MCF 10A (cell line): ENCODE results near the gene CST7. TPM values are rescaled to one million over a fixed set of nuclear protein-coding genes. Genes with fewer than 3 reads are reported as not detected.

Experiments used
- BruUV-seq: library from RNA; stranded (reverse); fragments of 400-500 nt; replicated peaks from 2 replicates; lab custom pipeline; 2021; lab: Mats Ljungman, UMichigan
- CTCF ChIA-PET: fragments of 300-600 bp; sonication (Branson Sonifier 250); formaldehyde crosslinking; extraction: SDS; loops from one replicate; lab custom pipeline; 2021; ENCODE audit warnings: antibody characterized with exemption, inconsistent platforms; lab: Yijun Ruan, JAX
- POLR2A ChIA-PET: fragments of 300-600, 350-650 bp; sonication (Branson Sonifier 250); formaldehyde crosslinking; extraction: SDS; loops from one replicate; lab custom pipeline; 2020; ENCODE audit warnings: antibody characterized with exemption, inconsistent platforms; lab: Yijun Ruan, JAX
- DNase-seq: peaks from one replicate; pipeline ENCODE4 v3.0.0-alpha.2; 2018; ENCODE audit not compliant: unreplicated experiment
- H3K27ac Mint-ChIP-seq: one replicate; pipeline ENCODE4 v1.8.0; 2022; ENCODE audit warnings: mild to moderate bottlenecking, low read depth, mixed read lengths; ENCODE audit not compliant: unreplicated experiment
- H3K27me3 Mint-ChIP-seq: one replicate; pipeline ENCODE4 v1.8.0; 2022; ENCODE audit warnings: mixed read lengths; ENCODE audit not compliant: insufficient read depth, unreplicated experiment
- H3K36me3 Mint-ChIP-seq: one replicate; pipeline ENCODE4 v1.8.0; 2022; ENCODE audit warnings: mild to moderate bottlenecking, moderate library complexity, mixed read lengths; ENCODE audit not compliant: insufficient read depth, unreplicated experiment
- H3K4me1 Mint-ChIP-seq: one replicate; pipeline ENCODE4 v1.8.0; 2022; ENCODE audit warnings: mixed read lengths; ENCODE audit not compliant: insufficient read depth, unreplicated experiment
- H3K4me3 Mint-ChIP-seq: one replicate; pipeline ENCODE4 v1.8.0; 2022; ENCODE audit warnings: mild to moderate bottlenecking, moderate library complexity, mixed read lengths; ENCODE audit not compliant: unreplicated experiment
- H3K9me3 Mint-ChIP-seq: one replicate; pipeline ENCODE4 v1.8.0; 2022; ENCODE audit warnings: mixed read lengths; ENCODE audit not compliant: unreplicated experiment
- CTCF ChIP-seq: fragments of 200-600 bp; IDR thresholded peaks from one replicate; pipeline ENCODE4 v1.8.0; 2022; ENCODE audit warnings: antibody characterized with exemption, mild to moderate bottlenecking; ENCODE audit not compliant: unreplicated experiment
- intact Hi-C: fragments of 100-400 bp; cut with micrococcal nuclease; formaldehyde crosslinking; loops from 2 replicates; pipeline ENCODE4 v1.14.1; 2022
- total RNA-seq: library from RNA; stranded (reverse); gene quantifications from 2 replicates; pipeline ENCODE4 v1.2.3, GENCODE V29; 2022

Gene CST7
- total RNA-seq, 1 experiment from 2014 or later, result not detected

- Mint-ChIP-seq H3K27ac (no peak overlapping the region), H3K4me3 (no peak overlapping the region), H3K27me3 (peaks cover 10% of the 10 kb centered on the region), H3K9me3 (no peaks in the 10 kb centered on the region), H3K4me1 (no peaks in the 10 kb centered on the region), H3K36me3 (no peaks in the 10 kb centered on the region)
- BruUV-seq, result no TSS peak
- POLR2A ChIA-PET, result no interaction called here
- CTCF ChIA-PET, result interaction anchor here (1.8 kb wide), 1 partner anchor 21 kb away, joined by 5 read pairs; no protein-coding TSS in a partner anchor
- intact Hi-C loops, result no loop called here
- TF ChIP-seq CTCF, result no peak
- no peak for DNase-seq
Observed at GRCh38 chr20:24909861-24910260, 39.2 kb upstream of the CST7 start.

GRCh38 chr20:24910461-24910860, 38.6 kb upstream of the CST7 start:
- no peaks in the 10 kb centered on the region for H3K9me3 Mint-ChIP-seq
- H3K36me3 Mint-ChIP-seq, result no peaks in the 10 kb centered on the region
- no peak overlapping the region for H3K4me3 Mint-ChIP-seq
- H3K27ac Mint-ChIP-seq, result no peak overlapping the region
- H3K27me3 Mint-ChIP-seq, result peaks cover 10% of the 10 kb centered on the region
- TF ChIP-seq CTCF, result no peak
- ChIA-PET CTCF (interaction anchor here (0.6 to 1.8 kb wide), 5 partner anchors 9 to 973 kb away, joined by 3 to 5 read pairs (median 3); no protein-coding TSS in a partner anchor), POLR2A (no interaction called here)
- intact Hi-C loops, result no loop called here
- DNase-seq, result no peak
- H3K4me1 Mint-ChIP-seq, result no peaks in the 10 kb centered on the region
- no TSS peak for BruUV-seq

GRCh38 chr20:24911461-24911860, 37.6 kb upstream of the CST7 start:
- H3K4me3 Mint-ChIP-seq, result no peak overlapping the region
- no peak for DNase-seq
- no TSS peak for BruUV-seq
- TF ChIP-seq CTCF, result no peak
- H3K9me3 Mint-ChIP-seq, result no peaks in the 10 kb centered on the region
- peaks cover 10% of the 10 kb centered on the region for H3K27me3 Mint-ChIP-seq
- ChIA-PET POLR2A (no interaction called here), CTCF (interaction anchor here (1.2 to 1.8 kb wide), 2 partner anchors 19 to 974 kb away, joined by 3 to 5 read pairs; no protein-coding TSS in a partner anchor)
- H3K4me1 Mint-ChIP-seq, result no peaks in the 10 kb centered on the region
- no peaks in the 10 kb centered on the region for H3K36me3 Mint-ChIP-seq
- intact Hi-C loops, result no loop called here
- H3K27ac Mint-ChIP-seq, result no peak overlapping the region

GRCh38 chr20:24912397-24913075, 36.5 kb upstream of the CST7 start:
- CTCF ChIA-PET, result interaction anchor here (0.6 to 1.0 kb wide), 2 partner anchors 18 to 1030 kb away, joined by 3 to 5 read pairs; no protein-coding TSS in a partner anchor

More at GRCh38 chr20:24912397-24913075, 36.5 kb upstream of the CST7 start:
- Mint-ChIP-seq H3K27ac (no peak overlapping the region), H3K36me3 (no peaks in the 10 kb centered on the region), H3K4me3 (no peak overlapping the region), H3K9me3 (no peaks in the 10 kb centered on the region), H3K4me1 (no peaks in the 10 kb centered on the region), H3K27me3 (peaks cover 10% of the 10 kb centered on the region)
- BruUV-seq, result no TSS peak
- intact Hi-C loops, result no loop called here
- POLR2A ChIA-PET, result no interaction called here
- no peak for TF ChIP-seq CTCF
- no peak for DNase-seq
